GM19324 (cell line): Measurements from ENCODE around the gene PSMG4.

ENCODE experiments used
- ATAC-seq: cut with Tn5 transposase; IDR thresholded peaks from one replicate; pipeline ENCODE4 v1.9.1; 2021; ENCODE audit warnings: mild to moderate bottlenecking, moderate library complexity; ENCODE audit not compliant: unreplicated experiment, low FRiP score

PSMG4 gene

DNA sequence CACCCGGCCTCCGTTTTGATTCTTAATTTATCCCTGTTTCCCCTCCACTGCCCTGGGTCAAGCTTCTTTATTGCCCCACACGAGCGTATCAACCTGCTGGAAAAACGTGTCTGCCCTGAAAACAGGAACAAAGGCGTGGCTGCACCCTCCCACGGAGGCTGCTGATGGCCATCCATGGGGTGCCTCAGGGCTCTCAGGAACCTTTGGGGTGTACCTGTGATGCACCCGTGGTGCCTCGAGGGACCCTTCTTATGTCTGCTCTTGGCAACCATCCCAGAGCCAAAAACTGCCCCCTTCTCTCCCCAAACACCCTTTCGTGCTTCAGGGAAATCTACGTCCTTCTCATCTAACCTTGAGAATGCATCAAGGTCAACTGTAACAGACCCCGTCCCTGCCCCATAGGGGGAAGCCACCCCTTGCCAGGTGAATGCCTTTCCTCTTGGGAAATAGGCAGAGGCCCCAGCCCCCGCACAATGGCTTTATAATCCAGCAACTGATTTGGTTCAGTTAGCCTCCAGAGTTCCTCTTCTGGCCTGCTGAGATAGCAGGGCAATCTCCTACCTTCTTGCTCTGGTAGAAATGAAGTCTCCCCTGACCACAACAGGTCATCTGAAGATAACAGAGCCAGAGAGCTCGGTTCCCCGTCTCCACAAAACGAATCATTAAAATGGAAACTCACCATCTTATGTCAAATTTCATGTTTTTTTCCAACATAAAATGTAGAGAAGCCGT, 29.4 kb downstream of the PSMG4 start:
- no peak for ATAC-seq

DNA sequence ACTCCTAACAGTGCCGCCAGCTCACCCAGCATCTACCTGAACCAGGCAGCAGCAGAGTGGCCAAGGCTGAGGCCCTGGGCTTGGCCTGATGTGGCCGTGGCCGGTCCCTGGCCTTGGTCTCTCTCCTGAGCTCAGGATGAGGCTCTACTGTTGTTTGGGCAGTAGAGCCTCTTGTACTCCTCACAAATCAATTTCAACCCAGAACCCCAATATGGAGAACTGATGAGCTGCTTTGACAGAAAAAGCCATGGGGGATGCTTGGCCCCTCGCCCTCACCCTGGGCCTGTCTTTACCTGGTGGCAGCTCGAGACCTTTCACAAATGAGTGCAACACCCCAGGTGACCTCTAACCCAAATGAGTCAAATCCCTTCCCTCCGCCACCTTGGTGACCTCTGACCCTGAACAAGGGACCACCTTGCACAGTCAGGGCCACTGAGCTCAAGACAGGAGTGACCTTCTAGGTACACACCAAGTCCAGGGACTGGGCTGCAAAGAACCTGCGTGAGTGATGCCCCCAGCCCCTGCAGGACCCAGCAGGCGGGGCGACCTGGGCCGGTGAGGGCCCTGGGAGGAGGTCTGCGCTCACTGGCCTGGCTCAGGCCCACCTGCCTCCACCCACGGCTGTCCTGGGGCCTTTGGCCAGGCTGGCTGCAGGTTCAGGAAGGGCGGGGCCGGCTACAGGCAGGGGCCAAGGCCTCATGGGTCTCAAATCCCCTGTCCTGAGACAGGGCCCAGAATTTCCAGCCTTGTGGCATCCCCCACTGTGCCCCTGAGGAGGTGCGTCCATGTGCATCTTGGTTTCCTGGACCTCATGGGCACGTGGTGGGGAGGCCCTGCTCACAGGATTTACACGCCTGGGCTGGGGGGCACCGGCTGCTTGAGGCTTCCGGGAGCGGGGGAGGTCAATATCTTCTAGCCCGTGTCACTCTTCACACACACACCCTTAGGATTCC, 30.2 kb downstream of the PSMG4 start:
- ATAC-seq: no peak

DNA sequence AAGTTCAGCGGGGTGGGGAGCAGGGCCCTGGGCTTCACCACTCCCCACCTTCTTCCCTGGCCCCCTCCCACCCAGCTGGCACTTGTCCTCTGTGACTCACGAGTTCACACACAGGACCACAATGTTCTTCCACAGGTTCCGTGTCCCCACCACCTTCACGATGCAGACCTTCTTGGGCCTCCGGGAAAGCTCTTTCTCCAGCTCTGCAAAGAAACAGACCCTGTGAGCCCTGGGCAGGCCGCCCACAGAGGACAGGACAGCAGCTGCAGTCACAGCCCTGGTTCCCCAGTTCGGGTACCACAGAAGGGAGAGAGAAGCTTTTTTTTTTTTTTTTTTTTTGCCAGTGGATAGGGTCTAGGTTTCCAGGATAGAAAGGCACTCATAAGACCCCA, 30.9 kb downstream of the PSMG4 start:
- ATAC-seq: no peak

DNA sequence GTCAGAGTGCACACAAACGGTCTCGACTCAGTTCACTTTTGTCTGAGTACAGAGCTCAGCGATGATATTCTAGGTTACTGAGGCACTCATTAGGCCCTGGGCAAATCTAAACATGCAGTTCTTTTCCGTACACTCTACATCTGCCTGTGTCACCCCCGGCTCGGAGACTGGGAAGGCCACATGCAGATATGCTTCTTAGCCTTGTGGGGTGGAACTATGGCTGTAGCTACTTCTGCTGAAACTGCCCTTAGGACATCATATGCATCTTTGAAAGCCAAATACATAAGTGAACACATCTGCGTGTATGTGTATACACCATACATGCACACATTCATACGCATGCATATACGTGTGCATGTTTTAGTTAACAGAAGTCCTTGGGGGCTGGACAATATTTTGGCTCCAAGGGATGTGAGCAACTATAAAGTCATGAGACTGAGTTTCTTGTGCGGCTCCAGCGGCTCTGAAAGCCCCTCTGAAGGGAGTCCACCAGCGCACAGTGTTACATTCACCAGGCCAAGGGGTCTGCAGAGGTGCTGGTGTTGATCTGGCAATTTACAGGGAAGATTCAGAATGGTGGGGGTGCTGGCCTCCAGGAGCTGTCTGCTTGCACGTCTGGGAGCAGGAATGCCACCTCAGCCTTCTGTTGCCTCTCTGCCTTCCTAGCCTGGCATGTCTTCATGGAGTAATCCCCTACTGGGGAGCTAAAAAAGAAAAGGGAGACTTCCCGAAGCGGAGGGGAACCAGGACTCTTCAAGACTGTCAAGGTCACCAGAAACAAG, 31.6 kb downstream of the PSMG4 start:
- no peak for ATAC-seq

DNA sequence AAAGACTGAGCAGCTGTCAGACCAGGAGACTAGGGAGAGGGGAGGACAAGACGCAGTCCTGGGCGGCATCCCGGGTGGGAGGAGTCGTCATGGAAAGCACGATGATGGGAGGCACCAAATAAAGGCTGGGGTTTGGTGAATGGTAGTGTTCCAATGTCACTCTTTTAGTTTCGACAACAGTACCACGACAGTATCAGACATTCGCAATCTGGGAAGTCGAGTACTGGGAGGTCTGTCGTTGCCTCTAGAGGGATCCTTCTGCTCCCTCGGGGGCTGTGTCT, 32.1 kb downstream of the PSMG4 start:
- no peak for ATAC-seq

DNA sequence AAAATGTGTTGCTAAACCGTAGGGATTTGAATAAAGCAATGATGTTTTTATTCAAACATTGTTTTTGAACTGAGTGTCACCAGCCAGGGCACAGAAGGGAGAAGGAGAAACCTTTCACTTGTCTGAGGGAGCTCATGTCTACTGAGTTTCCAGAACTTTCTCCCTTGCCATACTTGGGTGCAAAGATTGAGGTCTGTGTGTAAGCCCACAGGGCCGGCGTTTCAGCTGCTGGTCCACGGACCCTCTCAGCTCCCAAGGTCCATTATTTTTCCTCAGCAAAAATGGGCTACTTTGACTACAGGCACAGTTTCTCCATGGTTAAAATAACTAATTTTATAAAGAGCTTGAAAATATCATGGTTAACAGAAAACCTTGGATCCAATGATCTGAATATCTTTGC, 32.6 kb downstream of the PSMG4 start:
- no peak for ATAC-seq

DNA sequence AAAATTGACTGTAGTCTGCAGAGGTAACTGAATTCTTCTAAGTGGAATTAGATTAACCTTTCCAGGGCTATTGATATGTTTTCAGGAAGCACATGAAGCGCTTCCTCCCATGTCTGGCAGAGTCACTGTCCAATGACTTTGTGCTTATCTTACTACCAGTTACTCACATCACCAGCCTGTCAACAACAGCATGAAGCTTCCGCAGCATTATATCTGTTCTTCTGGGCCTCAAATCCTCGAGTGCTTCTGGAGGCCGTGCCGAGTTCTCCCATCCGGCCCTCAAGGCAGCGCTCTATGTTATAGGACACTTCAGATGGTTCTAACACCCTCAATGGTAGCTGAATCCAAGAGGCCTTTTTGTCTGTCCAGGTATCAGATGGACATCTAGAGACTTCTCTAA, 33.2 kb downstream of the PSMG4 start:
- no peak for ATAC-seq

DNA sequence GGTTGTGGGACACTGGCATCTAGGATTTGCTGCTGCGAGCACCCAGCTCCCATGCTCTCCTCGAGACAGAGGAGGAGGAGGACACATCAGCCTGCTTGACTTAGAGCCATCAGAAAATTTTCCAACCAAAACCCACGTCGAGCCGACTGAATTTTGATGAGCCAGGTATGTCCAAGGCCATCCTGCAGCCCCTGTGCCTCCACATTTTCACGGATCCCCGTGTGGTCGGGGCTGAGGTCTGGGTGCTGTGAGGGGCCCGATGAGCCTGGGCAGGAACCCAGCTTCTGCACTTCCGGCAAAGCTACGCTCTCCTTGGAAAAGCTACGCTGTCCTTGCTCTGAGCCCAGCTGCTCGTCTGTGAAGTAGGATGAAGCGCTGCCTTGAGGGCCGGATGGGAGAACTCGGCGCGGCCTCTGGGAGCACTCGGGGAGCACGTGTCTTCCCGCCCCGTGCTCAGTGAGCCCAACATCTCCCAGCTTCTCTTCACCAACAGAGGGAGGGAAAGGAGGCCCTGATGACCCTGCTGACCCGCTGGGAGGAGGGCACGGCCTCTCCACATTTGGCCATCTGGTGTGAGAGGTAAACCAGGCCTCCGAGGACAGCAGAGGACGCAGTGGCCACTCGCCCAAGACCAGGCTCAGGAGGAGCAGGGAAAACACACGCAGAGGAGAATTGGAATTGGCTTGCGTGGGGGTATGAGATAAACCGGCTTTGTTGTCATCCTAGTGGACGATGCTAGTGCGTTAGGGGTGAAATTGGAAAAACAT, 33.9 kb downstream of the PSMG4 start:
- ATAC-seq: no peak

DNA sequence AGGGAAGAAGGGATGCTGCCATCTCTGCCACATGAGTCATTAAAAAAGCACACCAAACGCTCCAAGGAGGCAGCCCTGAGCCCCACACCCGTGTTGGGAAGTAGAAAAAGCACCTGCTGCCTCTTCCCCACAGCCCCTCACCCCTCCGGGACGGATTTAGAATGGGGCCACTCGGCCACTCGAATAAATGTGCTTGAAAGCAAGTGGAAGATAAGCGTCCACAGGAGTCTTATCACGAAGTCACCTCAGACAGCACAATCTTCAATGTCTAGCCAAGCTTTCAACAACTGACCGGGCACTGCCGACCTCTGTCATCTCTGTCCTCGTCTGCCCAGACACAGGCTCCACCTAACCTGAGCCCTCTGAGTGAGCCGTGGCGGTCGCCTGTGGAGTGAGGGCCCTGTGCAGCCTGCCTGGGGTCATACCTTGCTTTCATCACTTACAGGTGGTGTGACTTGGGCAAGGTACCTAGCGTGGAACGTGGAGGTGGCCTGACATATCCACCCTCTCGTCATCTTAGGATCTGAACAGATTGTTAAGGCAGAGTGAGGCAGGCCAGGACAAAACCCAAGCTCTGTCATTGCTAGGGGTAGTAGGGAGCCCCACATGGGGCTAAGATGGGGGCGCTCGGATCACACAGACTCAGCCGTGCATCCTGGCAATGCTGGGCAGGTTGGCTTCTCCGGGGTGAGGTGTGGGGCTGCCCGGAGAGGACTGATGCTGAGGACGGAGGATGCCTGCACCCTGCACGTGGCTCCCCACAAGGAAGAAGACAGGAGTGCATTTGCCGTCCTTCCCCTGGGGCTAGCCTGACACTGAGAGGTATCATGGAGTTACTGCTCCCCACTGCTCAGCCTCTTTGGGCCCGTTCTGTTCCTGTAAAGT, 34.8 kb downstream of the PSMG4 start:
- no peak for ATAC-seq

DNA sequence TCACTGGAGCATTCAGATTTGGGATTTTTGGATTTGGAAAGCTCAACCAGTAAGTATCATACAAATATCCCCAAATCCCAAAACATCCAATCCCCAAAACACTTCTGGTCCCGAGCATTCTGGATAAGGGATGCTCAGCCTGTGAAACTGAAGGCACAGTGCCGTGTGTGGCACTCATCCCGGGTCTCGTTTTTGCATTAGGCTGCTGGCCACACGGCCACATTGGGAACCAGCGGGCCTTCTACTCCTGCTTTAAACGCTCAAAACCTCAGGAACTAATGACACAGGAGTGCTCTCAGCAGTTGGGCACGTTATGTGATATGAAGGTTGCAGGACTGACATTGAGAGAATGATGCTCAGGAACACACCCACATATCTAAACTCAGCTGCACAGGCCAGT, 35.6 kb downstream of the PSMG4 start:
- ATAC-seq: no peak

DNA sequence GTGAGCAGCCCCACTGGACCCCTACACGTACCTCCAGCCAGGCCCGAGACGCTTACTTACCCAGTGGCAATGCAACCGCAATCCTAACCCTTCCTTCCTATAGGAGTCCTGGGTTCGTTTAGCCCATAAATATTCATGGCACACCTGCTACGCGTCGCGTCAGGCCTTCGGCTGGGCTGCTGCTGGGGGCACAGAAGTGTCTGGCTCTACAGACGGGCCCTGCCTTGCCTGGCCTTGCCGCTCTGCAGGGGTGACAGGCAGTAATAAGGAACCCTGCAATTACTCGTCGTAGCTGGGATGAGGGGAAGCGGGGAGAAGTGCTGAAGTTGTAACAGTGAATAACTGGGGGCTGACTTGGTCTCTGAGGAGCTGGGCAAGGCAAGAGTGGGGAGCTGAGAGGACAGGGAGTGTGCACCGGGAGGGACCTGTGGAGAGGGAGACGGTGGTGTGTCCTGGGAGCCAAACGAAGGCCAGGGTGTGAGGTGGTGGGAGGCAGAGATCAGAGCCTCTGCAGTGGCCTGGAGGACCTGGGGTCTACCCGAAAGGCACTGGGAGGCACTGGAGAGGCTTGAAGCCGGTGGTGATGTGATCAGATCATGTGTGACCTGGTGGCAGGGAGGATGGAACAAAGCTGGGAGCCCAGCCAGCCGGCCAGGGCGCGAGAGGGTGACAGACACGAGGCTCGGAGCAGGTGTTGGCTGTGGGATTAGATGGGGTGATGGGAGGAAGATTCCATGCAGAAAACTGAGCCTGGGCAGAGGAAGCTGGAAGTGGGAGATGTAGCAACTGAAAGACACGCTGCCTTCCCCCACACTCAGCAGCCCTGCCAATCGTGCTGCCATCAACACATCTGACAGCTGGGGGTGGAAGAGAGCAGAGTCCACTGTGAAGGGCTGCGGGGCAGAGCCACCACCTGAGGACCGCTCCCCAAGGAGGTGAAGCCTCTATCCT, 36.4 kb downstream of the PSMG4 start:
- no peak for ATAC-seq

DNA sequence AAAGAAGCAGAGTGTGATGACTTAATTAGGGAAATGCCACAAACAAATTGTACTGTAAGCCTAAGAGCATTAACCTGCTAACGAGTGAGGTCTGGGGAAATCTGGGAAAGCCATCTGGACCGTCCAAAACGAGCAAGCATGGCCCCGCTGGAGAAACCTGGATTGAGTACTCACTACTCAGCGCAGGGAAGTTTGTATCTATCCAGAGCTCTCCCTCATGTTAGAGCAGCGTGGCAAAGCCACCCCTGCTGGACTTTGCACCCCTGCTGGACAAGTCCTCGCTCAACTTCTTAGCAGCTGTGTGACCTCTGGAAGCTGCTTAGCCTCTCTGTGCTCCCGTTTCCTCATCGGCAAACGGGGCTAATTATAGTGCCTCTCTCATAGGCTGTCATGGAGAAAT, 37.3 kb downstream of the PSMG4 start:
- ATAC-seq: no peak

DNA sequence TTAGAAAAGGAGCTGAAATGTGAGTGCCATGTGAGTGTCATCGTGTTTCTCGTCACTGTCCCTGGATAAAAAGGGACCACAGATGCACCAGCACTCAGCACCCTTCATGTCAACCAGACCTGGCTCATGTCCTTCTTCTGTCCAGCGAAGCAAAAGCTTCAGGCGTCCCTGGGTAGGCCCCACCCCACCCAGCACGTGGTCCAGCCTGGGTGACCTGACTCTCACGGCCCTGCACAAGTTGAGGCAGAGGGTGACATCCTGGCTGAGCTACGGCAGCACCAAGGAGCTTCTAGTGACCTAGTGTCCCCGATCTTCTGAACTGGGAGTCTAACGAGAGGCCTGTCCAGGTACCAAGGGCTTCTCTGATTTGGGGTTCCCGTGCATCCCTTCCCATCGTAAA, 37.8 kb downstream of the PSMG4 start:
- ATAC-seq: no peak

DNA sequence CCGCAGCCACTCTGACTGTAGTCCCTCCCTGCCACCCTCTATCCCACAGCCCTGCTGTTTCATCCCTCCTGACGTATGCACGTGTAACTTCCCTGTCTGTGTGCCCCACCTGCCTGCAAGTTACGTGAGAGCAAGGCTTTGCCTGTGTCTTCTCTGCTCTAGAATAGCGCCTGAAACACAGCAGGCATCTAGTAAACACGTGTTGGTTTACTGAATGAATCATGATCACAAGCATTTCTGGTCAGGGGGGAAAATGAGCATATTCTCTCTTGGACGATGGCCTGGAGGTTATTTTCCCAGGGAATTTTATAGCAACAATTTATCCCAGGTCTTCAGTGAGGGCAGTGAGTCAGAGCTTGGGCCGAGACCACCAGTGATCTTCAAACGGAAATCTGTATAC, 38.3 kb downstream of the PSMG4 start:
- no peak for ATAC-seq

DNA sequence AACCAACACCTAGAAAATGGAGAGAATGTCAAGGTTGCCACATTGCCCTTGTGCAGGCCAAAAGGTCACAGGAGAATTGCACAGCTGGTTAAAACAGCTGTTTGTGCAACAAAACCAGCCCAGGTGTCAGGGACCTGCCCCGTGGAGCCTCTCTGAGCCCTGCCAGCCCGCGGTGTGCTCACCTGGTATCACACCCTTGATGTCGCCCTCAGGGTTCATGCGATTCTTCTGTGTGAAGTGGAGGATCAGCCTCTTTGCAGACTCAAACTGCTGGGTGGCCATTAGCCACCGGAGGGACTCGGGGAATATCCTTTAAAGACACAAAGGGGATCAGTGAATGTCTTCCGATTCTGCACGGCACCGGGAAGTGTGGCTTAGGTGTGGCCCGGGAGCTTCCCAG, 39.2 kb downstream of the PSMG4 start:
- no peak for ATAC-seq

DNA sequence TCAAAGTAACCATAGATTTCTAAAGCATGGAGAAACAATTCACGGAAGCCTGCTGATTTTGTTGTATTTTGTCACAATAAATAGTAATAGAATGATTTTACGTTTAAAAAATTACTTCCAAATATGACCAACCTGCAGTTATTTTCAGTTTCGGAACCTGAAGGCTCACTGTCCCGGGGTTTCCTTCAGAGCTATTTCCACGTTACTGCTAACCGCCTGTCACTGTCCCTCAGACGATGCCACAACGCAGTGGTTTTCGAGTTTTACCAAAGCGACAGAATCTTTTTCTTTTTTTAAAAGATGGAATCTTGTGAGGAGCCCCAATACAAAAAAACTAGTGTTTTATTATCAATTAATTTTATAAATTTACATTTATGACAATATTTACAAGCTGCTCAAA, 40.5 kb downstream of the PSMG4 start:
- ATAC-seq: no peak

DNA sequence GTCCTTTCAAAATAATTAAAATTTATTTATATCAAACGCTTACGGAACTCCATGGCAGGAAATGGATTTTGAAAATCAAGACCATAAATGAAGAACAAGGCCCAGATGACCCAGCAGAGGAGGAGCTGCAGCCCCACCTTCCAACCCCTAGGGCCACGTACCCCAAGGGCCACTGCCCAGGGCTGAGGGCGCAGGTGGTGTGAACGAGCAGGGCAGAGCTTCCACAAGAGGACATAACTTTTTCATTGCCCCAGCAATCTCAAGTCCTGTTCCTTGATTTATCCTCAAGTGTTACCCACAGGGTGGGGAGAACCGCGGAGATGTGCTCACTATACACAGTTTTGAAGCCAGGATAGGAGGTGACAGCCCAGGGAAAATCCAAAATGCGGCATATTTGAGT, 42.8 kb downstream of the PSMG4 start:
- no peak for ATAC-seq

DNA sequence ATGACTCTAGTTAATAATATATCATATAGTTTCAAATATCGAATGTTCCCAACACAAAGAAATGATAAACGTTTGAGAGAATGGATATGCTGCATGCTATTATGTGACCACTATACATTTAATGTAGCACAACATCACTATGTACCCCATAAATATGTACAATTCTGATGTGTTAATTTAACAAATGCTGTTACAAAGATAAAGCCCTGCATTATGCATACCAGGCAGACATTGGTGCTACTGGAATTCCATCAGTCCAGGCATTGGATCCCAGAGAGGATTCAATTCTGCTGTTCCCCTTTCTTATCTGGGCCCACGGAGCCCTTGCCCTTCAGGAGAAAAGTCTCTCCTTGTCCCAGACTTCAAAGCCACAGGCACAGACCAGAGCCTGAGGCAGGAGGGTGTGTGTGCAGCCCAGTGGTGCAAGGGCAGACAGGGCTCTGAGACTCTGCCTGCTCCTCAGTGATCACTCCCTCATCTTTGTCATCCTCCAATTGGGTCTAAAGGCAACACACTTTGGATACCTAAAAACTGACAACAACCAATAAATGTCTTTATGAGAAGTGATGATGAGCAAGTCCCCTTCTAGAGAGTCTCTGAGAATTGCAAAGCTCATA, 45.2 kb downstream of the PSMG4 start:
- ATAC-seq: no peak
